SK-N-MC (cell line): ENCODE measurements around the gene C13orf46.

Source experiments
- EZH2 ChIP-seq: fragments of 200-600 bp; sonication (generic); IDR thresholded peaks from one replicate; pipeline ENCODE4 v1.6.1; 2017; ENCODE audit warnings: antibody characterized with exemption
- FOXP2 ChIP-seq: optimal IDR thresholded peaks from 2 replicates; pipeline ENCODE3; 2011; ENCODE audit warnings: mild to moderate bottlenecking, moderate library complexity; ENCODE audit not compliant: insufficient read depth; ENCODE audit errors: extremely low read length, control extremely low read depth
- POLR2AphosphoS5 ChIP-seq: IDR thresholded peaks from 2 replicates; pipeline ENCODE4 v1.6.1; 2012; ENCODE audit warnings: mild to moderate bottlenecking, low read depth, low read length, borderline replicate concordance

DNA sequence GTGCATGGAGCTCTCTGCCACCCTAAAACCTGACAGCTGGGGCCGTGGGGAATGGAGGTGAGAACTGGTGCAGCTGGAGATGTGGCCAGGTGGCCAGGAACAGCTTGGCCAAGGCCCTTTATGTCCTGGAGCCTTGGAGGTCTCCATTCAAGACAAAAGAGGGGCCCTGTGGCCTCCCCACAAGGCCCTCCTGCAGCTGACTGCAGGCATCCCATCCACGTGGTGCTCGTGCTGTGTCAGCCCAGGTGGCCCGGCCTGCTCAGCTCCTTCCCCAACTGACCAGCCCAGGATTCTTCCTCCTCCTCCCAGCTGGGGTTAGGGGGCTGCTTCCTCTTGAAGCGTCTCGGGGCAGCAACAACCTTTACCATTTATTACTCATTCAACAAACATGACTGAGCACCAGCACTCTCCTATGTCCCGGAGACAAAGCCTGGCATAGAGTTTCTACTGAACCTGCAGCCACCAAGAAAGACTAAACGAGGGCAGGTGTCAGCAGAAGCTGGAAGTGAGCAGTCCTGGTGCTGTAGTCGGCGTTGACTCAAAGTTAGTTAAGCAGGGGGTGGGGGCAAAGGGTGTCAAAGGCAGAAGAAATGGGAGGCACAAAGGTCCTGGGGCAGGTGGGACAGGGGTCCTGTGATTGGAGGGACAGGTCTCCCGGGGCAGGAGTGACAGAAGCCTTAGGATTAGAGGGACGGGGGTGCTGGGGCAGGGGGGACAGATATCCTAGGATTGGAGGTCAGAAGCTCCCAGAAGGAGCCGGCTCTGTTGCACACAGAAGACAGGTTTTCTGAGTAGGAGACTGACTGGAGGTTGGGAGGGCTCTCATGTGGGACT, 23.3 kb upstream of the C13orf46 start:
- no peak for TF ChIP-seq POLR2AphosphoS5
- no peak for TF ChIP-seq EZH2
- no peak for TF ChIP-seq FOXP2
